K562 (cell line): ENCODE data around the gene BAG2. TPM values are rescaled to one million over a fixed set of nuclear protein-coding genes. Genes with fewer than 3 reads are reported as not detected.

Experiments
- ETV1 ChIP-seq: fragments of 450-650 bp; conservative IDR thresholded peaks from 2 replicates; pipeline ENCODE4 v1.6.1; 2016; ENCODE audit warnings: missing genetic modification characterization, control low read depth, low read depth, missing compliant biosample characterization
- HMGXB4 ChIP-seq: sonication (generic); formaldehyde crosslinking; IDR thresholded peaks from 2 replicates; pipeline ENCODE4 v1.8.1; 2023; ENCODE audit warnings: mild to moderate bottlenecking, missing genetic modification reagents
- MAX ChIP-seq: sonication (generic); formaldehyde crosslinking; IDR thresholded peaks from 2 replicates; pipeline ENCODE4 v1.9.0; 2022; ENCODE audit warnings: mild to moderate bottlenecking, missing genetic modification reagents
- SP1 ChIP-seq: sonication (generic); formaldehyde crosslinking; IDR thresholded peaks from 2 replicates; pipeline ENCODE4 v1.8.1; 2022; ENCODE audit warnings: mild to moderate bottlenecking, missing genetic modification reagents
- polyA plus RNA-seq, 8 experiments: library from polyadenylated mRNA; depleted of rRNA in 4 of 8; stranded (reverse) in 5 of 8; unstranded in 3 of 8; fragments of >200 nt; fragmentation: Nextera tagmentation in 2 of 8; fragmentation: Illumina TruSeq in 1 of 8; extraction: Ambion mirVana in 2 of 8; extraction: Trizol in 1 of 8; gene quantifications; 2 replicates each; pipeline versions ENCODE4 v1.2.1 to v1.2.3, GENCODE V29; 2011 to 2014; ENCODE audit warnings: inconsistent platforms in 1 of 8, missing spikeins in 1 of 8
- total RNA-seq, 7 experiments: library from RNA; depleted of rRNA in 6 of 7; stranded (reverse); fragments of >200 nt in 6 of 7; fragmentation: Illumina TruSeq in 2 of 7; extraction: Trizol in 2 of 7; gene quantifications; 2 replicates each; pipeline versions ENCODE4 v1.2.1 to v1.2.3, GENCODE V29; 2011 to 2021; ENCODE audit warnings: low replicate concordance in 1 of 7
- TF ChIP-seq, protein P1 (sequence below): sonication (generic); formaldehyde crosslinking; IDR thresholded peaks from 2 replicates; pipeline ENCODE4 v1.8.1; 2023; ENCODE audit warnings: missing genetic modification reagents, mild to moderate bottlenecking, borderline replicate concordance
- TF ChIP-seq, protein P2 (sequence below): fragments of 250-450 bp; sonication (Bioruptor Pico); IDR thresholded peaks from 2 replicates; pipeline ENCODE4 v1.5.0; 2021; ENCODE audit warnings: mild to moderate bottlenecking, borderline replicate concordance

The BAG2 gene
- total and polyA plus RNA-seq, 9 of the 15 experiments (the other 6 are each of a cell fraction or from before 2014, with no cell fraction given) = 12.8 to 20.7 (median 17.6) TPM

DNA sequence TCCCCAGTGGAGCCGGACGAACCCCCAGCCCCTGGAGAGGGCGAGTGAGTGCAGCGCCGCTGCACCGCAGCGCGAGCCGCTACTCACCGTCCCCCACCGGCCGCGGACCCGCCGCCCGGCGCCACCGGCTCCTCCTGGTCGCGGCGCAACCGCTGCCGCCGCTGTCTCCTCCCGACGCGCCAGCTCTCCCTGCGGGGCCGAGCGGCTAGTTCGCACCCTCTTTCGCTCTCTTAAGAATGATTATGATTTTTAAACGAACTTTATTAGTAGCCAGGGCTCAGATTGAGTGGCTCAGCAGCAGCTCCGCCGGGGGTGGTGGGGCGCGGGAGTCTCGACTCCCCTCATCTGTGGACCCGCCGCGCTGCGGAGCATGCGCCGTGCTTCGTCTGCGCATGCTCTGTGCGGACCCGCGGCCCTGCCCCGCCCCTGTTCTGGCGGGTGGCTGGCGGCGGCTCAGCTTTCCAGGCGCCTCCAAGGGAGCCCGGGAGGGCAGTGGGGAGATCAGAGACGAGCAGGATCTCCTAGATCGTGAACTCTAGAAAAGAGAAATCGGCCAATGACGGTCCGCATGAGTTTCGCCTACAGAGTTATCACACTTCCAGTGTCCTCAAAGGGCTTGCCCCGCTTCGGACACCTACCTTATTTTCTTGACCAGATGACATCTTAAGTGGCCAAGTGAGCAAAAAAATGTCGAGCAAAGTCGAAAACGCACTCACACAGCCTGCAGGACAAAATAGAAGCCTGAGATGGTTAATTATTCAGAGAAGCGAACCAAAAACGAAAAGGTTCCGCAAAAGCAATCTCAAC, 50.0 kb downstream of the BAG2 start, which contains the start of gene RAB23 (continued):
- TF ChIP-seq, protein P1, sequence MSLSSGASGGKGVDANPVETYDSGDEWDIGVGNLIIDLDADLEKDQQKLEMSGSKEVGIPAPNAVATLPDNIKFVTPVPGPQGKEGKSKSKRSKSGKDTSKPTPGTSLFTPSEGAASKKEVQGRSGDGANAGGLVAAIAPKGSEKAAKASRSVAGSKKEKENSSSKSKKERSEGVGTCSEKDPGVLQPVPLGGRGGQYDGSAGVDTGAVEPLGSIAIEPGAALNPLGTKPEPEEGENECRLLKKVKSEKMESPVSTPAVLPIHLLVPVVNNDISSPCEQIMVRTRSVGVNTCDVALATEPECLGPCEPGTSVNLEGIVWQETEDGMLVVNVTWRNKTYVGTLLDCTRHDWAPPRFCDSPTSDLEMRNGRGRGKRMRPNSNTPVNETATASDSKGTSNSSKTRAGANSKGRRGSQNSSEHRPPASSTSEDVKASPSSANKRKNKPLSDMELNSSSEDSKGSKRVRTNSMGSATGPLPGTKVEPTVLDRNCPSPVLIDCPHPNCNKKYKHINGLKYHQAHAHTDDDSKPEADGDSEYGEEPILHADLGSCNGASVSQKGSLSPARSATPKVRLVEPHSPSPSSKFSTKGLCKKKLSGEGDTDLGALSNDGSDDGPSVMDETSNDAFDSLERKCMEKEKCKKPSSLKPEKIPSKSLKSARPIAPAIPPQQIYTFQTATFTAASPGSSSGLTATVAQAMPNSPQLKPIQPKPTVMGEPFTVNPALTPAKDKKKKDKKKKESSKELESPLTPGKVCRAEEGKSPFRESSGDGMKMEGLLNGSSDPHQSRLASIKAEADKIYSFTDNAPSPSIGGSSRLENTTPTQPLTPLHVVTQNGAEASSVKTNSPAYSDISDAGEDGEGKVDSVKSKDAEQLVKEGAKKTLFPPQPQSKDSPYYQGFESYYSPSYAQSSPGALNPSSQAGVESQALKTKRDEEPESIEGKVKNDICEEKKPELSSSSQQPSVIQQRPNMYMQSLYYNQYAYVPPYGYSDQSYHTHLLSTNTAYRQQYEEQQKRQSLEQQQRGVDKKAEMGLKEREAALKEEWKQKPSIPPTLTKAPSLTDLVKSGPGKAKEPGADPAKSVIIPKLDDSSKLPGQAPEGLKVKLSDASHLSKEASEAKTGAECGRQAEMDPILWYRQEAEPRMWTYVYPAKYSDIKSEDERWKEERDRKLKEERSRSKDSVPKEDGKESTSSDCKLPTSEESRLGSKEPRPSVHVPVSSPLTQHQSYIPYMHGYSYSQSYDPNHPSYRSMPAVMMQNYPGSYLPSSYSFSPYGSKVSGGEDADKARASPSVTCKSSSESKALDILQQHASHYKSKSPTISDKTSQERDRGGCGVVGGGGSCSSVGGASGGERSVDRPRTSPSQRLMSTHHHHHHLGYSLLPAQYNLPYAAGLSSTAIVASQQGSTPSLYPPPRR = no peak
- TF ChIP-seq ETV1 (tag) (no peak), SP1 (CRISPR knock-in tag) (no peak), HMGXB4 (peak; percentile 26; the same call in 1 of the 2 replicates), MAX (CRISPR knock-in tag) (no peak)
- TF ChIP-seq, protein P2, sequence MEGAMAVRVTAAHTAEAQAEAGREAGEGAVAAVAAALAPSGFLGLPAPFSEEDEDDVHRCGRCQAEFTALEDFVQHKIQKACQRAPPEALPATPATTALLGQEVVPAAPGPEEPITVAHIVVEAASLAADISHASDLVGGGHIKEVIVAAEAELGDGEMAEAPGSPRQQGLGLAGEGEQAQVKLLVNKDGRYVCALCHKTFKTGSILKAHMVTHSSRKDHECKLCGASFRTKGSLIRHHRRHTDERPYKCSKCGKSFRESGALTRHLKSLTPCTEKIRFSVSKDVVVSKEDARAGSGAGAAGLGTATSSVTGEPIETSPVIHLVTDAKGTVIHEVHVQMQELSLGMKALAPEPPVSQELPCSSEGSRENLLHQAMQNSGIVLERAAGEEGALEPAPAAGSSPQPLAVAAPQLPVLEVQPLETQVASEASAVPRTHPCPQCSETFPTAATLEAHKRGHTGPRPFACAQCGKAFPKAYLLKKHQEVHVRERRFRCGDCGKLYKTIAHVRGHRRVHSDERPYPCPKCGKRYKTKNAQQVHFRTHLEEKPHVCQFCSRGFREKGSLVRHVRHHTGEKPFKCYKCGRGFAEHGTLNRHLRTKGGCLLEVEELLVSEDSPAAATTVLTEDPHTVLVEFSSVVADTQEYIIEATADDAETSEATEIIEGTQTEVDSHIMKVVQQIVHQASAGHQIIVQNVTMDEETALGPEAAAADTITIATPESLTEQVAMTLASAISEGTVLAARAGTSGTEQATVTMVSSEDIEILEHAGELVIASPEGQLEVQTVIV (CRISPR knock-in tag) = no peak
